Natural killer cell (primary cell): ENCODE data around the gene TTLL11. TPM values are rescaled to one million over a fixed set of nuclear protein-coding genes. Genes with fewer than 3 reads are reported as not detected.

Experiments used
- ATAC-seq, 3 donors: fragments of 150-1000 bp in 2 of 3; fragments of 200-7000 bp in 1 of 3; cut with Tn5 transposase; 1 replicate in 1 of 3; 2 replicates in 2 of 3; pipeline ENCODE4 v1.10.0; 2021; ENCODE audit warnings: mild to moderate bottlenecking in 2 of 3, moderate library complexity in 2 of 3
- DNase-seq, 2 donors: peaks; one replicate each; pipeline versions ENCODE4 v3.0.0 to v3.0.0-alpha.2; 2013 to 2021; ENCODE audit warnings: mixed read lengths in 1 of 2
- H3K27ac ChIP-seq: one replicate; pipeline ENCODE4 v1.5.1; 2013; ENCODE audit warnings: mild to moderate bottlenecking, low read length
- H3K27me3 ChIP-seq: one replicate; pipeline ENCODE4 v1.6.1; 2013; ENCODE audit warnings: low read length; ENCODE audit not compliant: control insufficient read depth, insufficient read depth
- H3K36me3 ChIP-seq: one replicate; pipeline ENCODE4 v1.6.1; 2013; ENCODE audit warnings: low read length; ENCODE audit not compliant: control insufficient read depth, insufficient read depth
- H3K4me1 ChIP-seq: one replicate; pipeline ENCODE4 v1.6.1; 2013; ENCODE audit warnings: low read length; ENCODE audit not compliant: control insufficient read depth, insufficient read depth
- H3K4me3 ChIP-seq: one replicate; pipeline ENCODE4 v1.5.1; 2013; ENCODE audit warnings: low read length
- H3K9me3 ChIP-seq: one replicate; pipeline ENCODE4 v1.6.1; 2013; ENCODE audit warnings: low read length; ENCODE audit not compliant: control insufficient read depth, insufficient read depth
- H3K27ac Mint-ChIP-seq, 2 donors: one replicate each; pipeline ENCODE4 v1.8.0; 2022; ENCODE audit warnings: mild to moderate bottlenecking in 2 of 2, mixed read lengths in 2 of 2, moderate library complexity in 1 of 2
- H3K27me3 Mint-ChIP-seq, 2 donors: one replicate each; pipeline ENCODE4 v1.8.0; 2022; ENCODE audit warnings: low read depth in 2 of 2, mixed read lengths in 2 of 2
- H3K36me3 Mint-ChIP-seq: one replicate; pipeline ENCODE4 v1.8.0; 2022; ENCODE audit warnings: mixed read lengths
- H3K4me1 Mint-ChIP-seq, 2 donors: one replicate each; pipeline ENCODE4 v1.8.0; 2022; ENCODE audit warnings: mixed read lengths in 2 of 2
- H3K4me3 Mint-ChIP-seq: one replicate; pipeline ENCODE4 v1.8.0; 2022; ENCODE audit warnings: mild to moderate bottlenecking, moderate library complexity, mixed read lengths
- H3K9me3 Mint-ChIP-seq, 2 donors: one replicate each; pipeline ENCODE4 v1.8.0; 2022; ENCODE audit warnings: mixed read lengths in 2 of 2
- CTCF ChIP-seq: fragments of 200-600 bp; IDR thresholded peaks from one replicate; pipeline ENCODE4 v1.8.0; 2022; ENCODE audit warnings: antibody characterized with exemption
- WGBS: methylation state at CpG from one replicate; pipeline ENCODE4 v1.1.7; 2013; ENCODE audit warnings: missing lambda C conversion rate; ENCODE audit not compliant: insufficient coverage; 5-methylcytosine and 5-hydroxymethylcytosine counted together
- intact Hi-C: fragments of 100-400 bp; cut with micrococcal nuclease; formaldehyde crosslinking; loops from one replicate; pipeline ENCODE4 v1.14.2; 2022
- total RNA-seq, 4 donors: library from RNA; stranded (reverse); fragments of 120-200 nt in 1 of 4; gene quantifications; one replicate each; pipeline versions ENCODE4 v1.2.3 to v1.2.4, GENCODE V29; 2013 to 2022

The TTLL11 gene
- total RNA-seq, 3 donors from 2014 or later (not counting 1 experiment from before 2014, with no cell fraction given): 3.4 to 4.6 (median 3.6) TPM

GRCh38 chr9:121790841-121791240, 302.3 kb downstream of the TTLL11 start:
- H3K4me1 Mint-ChIP-seq: no peaks in the 10 kb centered on the region
- Histone ChIP-seq H3K36me3 (no peaks in the 10 kb centered on the region), H3K9me3 (no peaks in the 10 kb centered on the region), H3K27ac (no peak overlapping the region), H3K4me1 (no peaks in the 10 kb centered on the region), H3K4me3 (no peak overlapping the region), H3K27me3 (no peaks in the 10 kb centered on the region)
- no peak for TF ChIP-seq CTCF
- 88% methylated on average over 14 of the region's 14 CpGs for WGBS
- ATAC-seq: no peak
- intact Hi-C loops: no loop called here
- H3K27me3 Mint-ChIP-seq: peaks cover 0 to 7% of the 10 kb centered on the region in 2 donors
- no peak overlapping the region for H3K27ac Mint-ChIP-seq
- no peak for DNase-seq
- H3K9me3 Mint-ChIP-seq: no peaks in the 10 kb centered on the region
- no peaks in the 10 kb centered on the region for H3K36me3 Mint-ChIP-seq
- H3K4me3 Mint-ChIP-seq: no peak overlapping the region

- Mint-ChIP-seq H3K4me1 (no peaks in the 10 kb centered on the region), H3K9me3 (no peaks in the 10 kb centered on the region), H3K27me3 (peaks cover 0 to 7% of the 10 kb centered on the region in 2 donors), H3K4me3 (no peak overlapping the region), H3K36me3 (no peaks in the 10 kb centered on the region), H3K27ac (no peak overlapping the region)
- ATAC-seq (no peak), DNase-seq (no peak)
- no peaks in the 10 kb centered on the region for H3K27me3 ChIP-seq
- no peaks in the 10 kb centered on the region for H3K36me3 ChIP-seq
- H3K4me3 ChIP-seq: no peak overlapping the region
- no peak overlapping the region for H3K27ac ChIP-seq
- TF ChIP-seq CTCF: no peak
- intact Hi-C loops: no loop called here
- 94% methylated on average over 15 of the region's 15 CpGs for WGBS
- H3K4me1 ChIP-seq: peaks cover 6% of the 10 kb centered on the region
- no peaks in the 10 kb centered on the region for H3K9me3 ChIP-seq
These were observed 304.3 kb downstream of the TTLL11 start for GRCh38 chr9:121788686-121789366.

GRCh38 chr9:121786998-121787422, 306.1 kb downstream of the TTLL11 start:
- H3K4me1 ChIP-seq: peaks cover 7% of the 10 kb centered on the region
- no peaks in the 10 kb centered on the region for H3K9me3 ChIP-seq
- H3K9me3 Mint-ChIP-seq: no peaks in the 10 kb centered on the region
- intact Hi-C loops: no loop called here
- TF ChIP-seq CTCF: no peak
- no peak overlapping the region for H3K27ac Mint-ChIP-seq
- no peak overlapping the region for H3K4me3 Mint-ChIP-seq
- H3K36me3 Mint-ChIP-seq: no peaks in the 10 kb centered on the region
- no peak for ATAC-seq
- no peaks in the 10 kb centered on the region for H3K4me1 Mint-ChIP-seq
- peaks cover 0 to 7% of the 10 kb centered on the region in 2 donors for H3K27me3 Mint-ChIP-seq
- WGBS: 90% methylated on average over 8 of the region's 8 CpGs
- no peaks in the 10 kb centered on the region for H3K27me3 ChIP-seq
- DNase-seq: no peak
- H3K4me3 ChIP-seq: no peak overlapping the region
- no peak overlapping the region for H3K27ac ChIP-seq
- H3K36me3 ChIP-seq: no peaks in the 10 kb centered on the region

GRCh38 chr9:121786543-121786948, 306.6 kb downstream of the TTLL11 start:
- Histone ChIP-seq H3K36me3 (no peaks in the 10 kb centered on the region), H3K27ac (no peak overlapping the region), H3K9me3 (no peaks in the 10 kb centered on the region), H3K4me3 (no peak overlapping the region), H3K4me1 (peaks cover 7% of the 10 kb centered on the region), H3K27me3 (no peaks in the 10 kb centered on the region)
- no peak for TF ChIP-seq CTCF
- peaks cover 0 to 7% of the 10 kb centered on the region in 2 donors for H3K27me3 Mint-ChIP-seq
- H3K9me3 Mint-ChIP-seq: no peaks in the 10 kb centered on the region
- no peak overlapping the region for H3K4me3 Mint-ChIP-seq
- no peak for ATAC-seq
- no peak overlapping the region for H3K27ac Mint-ChIP-seq
- intact Hi-C loops: no loop called here
- 87% methylated on average over 5 of the region's 5 CpGs for WGBS
- H3K4me1 Mint-ChIP-seq: no peaks in the 10 kb centered on the region
- DNase-seq: no peak
- H3K36me3 Mint-ChIP-seq: no peaks in the 10 kb centered on the region
